Natural killer cell (primary cell): ENCODE results near the gene NCOA1. TPM values are rescaled to one million over a fixed set of nuclear protein-coding genes. Genes with fewer than 3 reads are reported as not detected.
A peak's percentile ranks its signal among the peaks of the same experiment; 100 is the strongest.

Experiments
- ATAC-seq, 3 donors: fragments of 150-1000 bp in 2 of 3; fragments of 200-7000 bp in 1 of 3; cut with Tn5 transposase; 1 replicate in 1 of 3; 2 replicates in 2 of 3; pipeline ENCODE4 v1.10.0; 2021; ENCODE audit warnings: mild to moderate bottlenecking in 2 of 3, moderate library complexity in 2 of 3
- DNase-seq, 2 donors: peaks; one replicate each; pipeline versions ENCODE4 v3.0.0 to v3.0.0-alpha.2; 2013 to 2021; ENCODE audit warnings: mixed read lengths in 1 of 2
- H3K27ac ChIP-seq: one replicate; pipeline ENCODE4 v1.5.1; 2013; ENCODE audit warnings: mild to moderate bottlenecking, low read length
- H3K27me3 ChIP-seq: one replicate; pipeline ENCODE4 v1.6.1; 2013; ENCODE audit warnings: low read length; ENCODE audit not compliant: control insufficient read depth, insufficient read depth
- H3K36me3 ChIP-seq: one replicate; pipeline ENCODE4 v1.6.1; 2013; ENCODE audit warnings: low read length; ENCODE audit not compliant: control insufficient read depth, insufficient read depth
- H3K4me1 ChIP-seq: one replicate; pipeline ENCODE4 v1.6.1; 2013; ENCODE audit warnings: low read length; ENCODE audit not compliant: control insufficient read depth, insufficient read depth
- H3K4me3 ChIP-seq: one replicate; pipeline ENCODE4 v1.5.1; 2013; ENCODE audit warnings: low read length
- H3K9me3 ChIP-seq: one replicate; pipeline ENCODE4 v1.6.1; 2013; ENCODE audit warnings: low read length; ENCODE audit not compliant: control insufficient read depth, insufficient read depth
- H3K27ac Mint-ChIP-seq, 2 donors: one replicate each; pipeline ENCODE4 v1.8.0; 2022; ENCODE audit warnings: mild to moderate bottlenecking in 2 of 2, mixed read lengths in 2 of 2, moderate library complexity in 1 of 2
- H3K27me3 Mint-ChIP-seq, 2 donors: one replicate each; pipeline ENCODE4 v1.8.0; 2022; ENCODE audit warnings: low read depth in 2 of 2, mixed read lengths in 2 of 2
- H3K36me3 Mint-ChIP-seq: one replicate; pipeline ENCODE4 v1.8.0; 2022; ENCODE audit warnings: mixed read lengths
- H3K4me1 Mint-ChIP-seq, 2 donors: one replicate each; pipeline ENCODE4 v1.8.0; 2022; ENCODE audit warnings: mixed read lengths in 2 of 2
- H3K4me3 Mint-ChIP-seq: one replicate; pipeline ENCODE4 v1.8.0; 2022; ENCODE audit warnings: mild to moderate bottlenecking, moderate library complexity, mixed read lengths
- H3K9me3 Mint-ChIP-seq, 2 donors: one replicate each; pipeline ENCODE4 v1.8.0; 2022; ENCODE audit warnings: mixed read lengths in 2 of 2
- CTCF ChIP-seq: fragments of 200-600 bp; IDR thresholded peaks from one replicate; pipeline ENCODE4 v1.8.0; 2022; ENCODE audit warnings: antibody characterized with exemption
- WGBS: methylation state at CpG from one replicate; pipeline ENCODE4 v1.1.7; 2013; ENCODE audit warnings: missing lambda C conversion rate; ENCODE audit not compliant: insufficient coverage; 5-methylcytosine and 5-hydroxymethylcytosine counted together
- intact Hi-C: fragments of 100-400 bp; cut with micrococcal nuclease; formaldehyde crosslinking; loops from one replicate; pipeline ENCODE4 v1.14.2; 2022
- total RNA-seq, 4 donors: library from RNA; stranded (reverse); fragments of 120-200 nt in 1 of 4; gene quantifications; one replicate each; pipeline versions ENCODE4 v1.2.3 to v1.2.4, GENCODE V29; 2013 to 2022

The NCOA1 gene
- total RNA-seq, 3 donors from 2014 or later (not counting 1 experiment from before 2014, with no cell fraction given) = 122 to 149 (median 124) TPM

- Mint-ChIP-seq H3K27ac (peak overlapping the region; percentile 88 to 98), H3K9me3 (no peaks in the 10 kb centered on the region), H3K27me3 (no peaks in the 10 kb centered on the region), H3K4me1 (peaks cover 56 to 60% of the 10 kb centered on the region in 2 donors), H3K36me3 (peaks cover 7% of the 10 kb centered on the region), H3K4me3 (peak overlapping the region; percentile 72)
- peaks cover 28% of the 10 kb centered on the region for H3K4me1 ChIP-seq
- no peaks in the 10 kb centered on the region for H3K27me3 ChIP-seq
- ATAC-seq (peak; percentile 85 to 93 (median 91)), DNase-seq (peak in 1 of 2 donors; percentile 29)
- no peak overlapping the region for H3K4me3 ChIP-seq
- 57% methylated on average over 2 of the region's 2 CpGs for WGBS
- H3K9me3 ChIP-seq = no peaks in the 10 kb centered on the region
- peak overlapping the region; percentile 74 for H3K27ac ChIP-seq
- intact Hi-C loops = loop anchor here (2.0 to 5.0 kb wide), 2 partner anchors 47 to 54 kb away; partner anchors contain the start of genes CENPO and PTRHD1
- peaks cover 22% of the 10 kb centered on the region for H3K36me3 ChIP-seq
- TF ChIP-seq CTCF = no peak
These were observed 254.8 kb downstream of the NCOA1 start for GRCh38 chr2:24745825-24746224.

DNA sequence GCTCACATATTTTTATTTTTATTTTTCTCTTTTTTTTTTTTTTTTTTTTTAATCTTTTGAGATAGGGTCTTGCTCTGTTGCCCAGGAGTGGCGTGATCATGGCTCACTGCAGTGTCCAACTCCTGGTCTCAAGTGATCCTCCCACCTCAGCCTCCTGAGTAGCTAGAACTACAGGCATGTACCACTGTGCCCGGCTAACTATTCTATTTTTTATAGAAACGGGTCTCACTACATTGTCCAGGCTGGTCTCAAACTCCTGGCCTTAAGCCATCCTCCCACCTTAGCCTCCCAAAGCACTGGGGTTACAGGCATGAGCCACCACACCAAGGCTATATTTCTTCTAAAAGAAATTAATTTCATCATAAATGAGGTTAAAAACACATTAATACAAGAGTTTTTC, 256.2 kb downstream of the NCOA1 start:
- Histone ChIP-seq H3K4me1 (peaks cover 28% of the 10 kb centered on the region), H3K27me3 (no peaks in the 10 kb centered on the region), H3K27ac (no peak overlapping the region), H3K4me3 (no peak overlapping the region), H3K36me3 (peaks cover 20% of the 10 kb centered on the region), H3K9me3 (no peaks in the 10 kb centered on the region)
- no peak overlapping the region for H3K4me3 Mint-ChIP-seq
- H3K36me3 Mint-ChIP-seq = peaks cover 7% of the 10 kb centered on the region
- intact Hi-C loops = loop anchor here (2.0 to 5.0 kb wide), 2 partner anchors 46 to 55 kb away; partner anchors contain the start of genes CENPO and PTRHD1
- H3K9me3 Mint-ChIP-seq = no peaks in the 10 kb centered on the region
- H3K4me1 Mint-ChIP-seq = peaks cover 55 to 59% of the 10 kb centered on the region in 2 donors
- TF ChIP-seq CTCF = no peak
- WGBS = 79% methylated on average over 3 of the region's 3 CpGs
- H3K27me3 Mint-ChIP-seq = no peaks in the 10 kb centered on the region
- no peak for DNase-seq
- H3K27ac Mint-ChIP-seq = peak overlapping the region; percentile 88 to 98
- ATAC-seq = no peak

DNA sequence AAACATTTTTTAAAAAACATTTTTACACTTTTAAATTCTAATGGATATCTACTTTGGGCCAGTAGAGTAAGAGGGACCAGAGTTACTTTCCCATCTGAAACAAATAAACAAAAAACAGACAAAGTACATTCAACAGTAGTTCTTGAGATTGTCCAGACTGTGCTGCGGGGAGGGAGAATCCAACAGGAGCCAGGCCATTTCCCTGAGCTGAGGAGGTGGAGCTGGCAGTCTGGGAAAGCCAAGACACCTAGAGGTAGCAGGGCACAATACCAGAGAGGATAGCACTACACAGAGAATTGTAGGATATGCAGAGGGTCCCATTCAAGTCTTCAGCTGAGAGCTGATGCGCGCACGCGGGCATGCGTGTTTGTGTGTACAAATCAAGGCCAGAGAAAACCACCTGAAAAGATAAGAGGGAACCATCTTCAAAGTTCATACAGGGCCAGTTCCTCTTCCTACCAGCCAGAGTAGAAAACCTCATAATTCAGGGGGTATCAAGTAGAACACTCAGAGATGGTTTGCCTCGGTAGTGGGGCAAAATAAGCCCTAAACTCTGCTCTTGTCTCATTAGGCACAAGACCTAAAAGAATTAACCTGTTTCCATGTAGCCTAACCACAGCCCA, 258.1 kb downstream of the NCOA1 start:
- peak overlapping the region; percentile 43 to 47 for H3K27ac Mint-ChIP-seq
- Histone ChIP-seq H3K36me3 (peaks cover 33% of the 10 kb centered on the region), H3K9me3 (no peaks in the 10 kb centered on the region), H3K4me3 (no peak overlapping the region), H3K27ac (no peak overlapping the region), H3K27me3 (no peaks in the 10 kb centered on the region), H3K4me1 (peaks cover 24% of the 10 kb centered on the region)
- no peak for DNase-seq
- no peaks in the 10 kb centered on the region for H3K36me3 Mint-ChIP-seq
- no peak overlapping the region for H3K4me3 Mint-ChIP-seq
- intact Hi-C loops = loop anchor here (5.0 kb wide), 1 partner anchor 57 kb away; no protein-coding TSS in a partner anchor
- no peak for ATAC-seq
- no peaks in the 10 kb centered on the region for H3K9me3 Mint-ChIP-seq
- no peak for TF ChIP-seq CTCF
- peaks cover 37 to 40% of the 10 kb centered on the region in 2 donors for H3K4me1 Mint-ChIP-seq
- 92% methylated on average over 7 of the region's 7 CpGs for WGBS
- no peaks in the 10 kb centered on the region for H3K27me3 Mint-ChIP-seq
